NCI-H2107 treated with DMSO at 0.1 percent for 48 hours (cell line): ENCODE data around the gene PAM16.

Experiments used
- DNase-seq: peaks from one replicate; lab custom pipeline; 2025; ENCODE audit not compliant: unreplicated experiment; lab: John Stamatoyannopoulos, UW

PAM16 gene

GRCh38 chr16:4371357-4372000 is 20.4 kb upstream of the PAM16 start, which contains the start of gene VASN:
VASN (plus strand) TSS chr16:4371848; CDS start chr16:4380878, 9,030 bp downstream.
- DNase-seq, result no peak

GRCh38 chr16:4370570-4371356 is 19.6 kb upstream of the PAM16 start:
- no peak for DNase-seq

GRCh38 chr16:4370151-4370550 is 19.0 kb upstream of the PAM16 start:
- DNase-seq, result no peak

- DNase-seq, result no peak
These were observed 18.0 kb upstream of the PAM16 start for GRCh38 chr16:4369007-4369733.

GRCh38 chr16:4367393-4367856 is 16.3 kb upstream of the PAM16 start:
- no peak for DNase-seq

GRCh38 chr16:4366016-4366415 is 14.9 kb upstream of the PAM16 start:
- DNase-seq, result no peak

GRCh38 chr16:4365615-4366014 is 14.5 kb upstream of the PAM16 start:
- DNase-seq, result no peak

GRCh38 chr16:4365014-4365406 is 13.9 kb upstream of the PAM16 start:
- DNase-seq, result no peak

- DNase-seq, result no peak
These were observed 13.3 kb upstream of the PAM16 start for GRCh38 chr16:4364196-4365013.

- DNase-seq, result no peak
These were observed 11.5 kb upstream of the PAM16 start for GRCh38 chr16:4362476-4363135.

GRCh38 chr16:4361944-4362311 is 10.8 kb upstream of the PAM16 start:
- no peak for DNase-seq

GRCh38 chr16:4361033-4361943 is 10.2 kb upstream of the PAM16 start:
- no peak for DNase-seq

- DNase-seq, result no peak
These were observed 9.5 kb upstream of the PAM16 start for GRCh38 chr16:4360538-4361021.

GRCh38 chr16:4359914-4360313 is 8.8 kb upstream of the PAM16 start:
- no peak for DNase-seq

- no peak for DNase-seq
These were observed 7.9 kb upstream of the PAM16 start for GRCh38 chr16:4358831-4359561.

- DNase-seq, result no peak
These were observed 7.1 kb upstream of the PAM16 start for GRCh38 chr16:4358236-4358635.

- no peak for DNase-seq
These were observed 5.7 kb upstream of the PAM16 start for GRCh38 chr16:4356820-4357219.

- no peak for DNase-seq
These were observed 3.6 kb upstream of the PAM16 start for GRCh38 chr16:4354512-4355409.
